WTC11 (cell line): ENCODE measurements around the gene GNAZ. TPM values are rescaled to one million over a fixed set of nuclear protein-coding genes. Genes with fewer than 3 reads are reported as not detected.

ENCODE experiments used
- ATAC-seq: fragments of 200-7000 bp; cut with Tn5 transposase; 2 replicates; pipeline ENCODE4 v1.10.0; 2021; ENCODE audit warnings: mild to moderate bottlenecking, moderate library complexity
- CTCF ChIA-PET: fragments of 300-600 bp; sonication (Branson Sonifier 250); formaldehyde crosslinking; loops from one replicate; lab custom pipeline; 2021; ENCODE audit warnings: antibody characterized with exemption; lab: Charles Lee
- POLR2A ChIA-PET: fragments of 350-600 bp; sonication (Branson Sonifier 250); formaldehyde crosslinking; loops from one replicate; lab custom pipeline; 2021; ENCODE audit warnings: antibody characterized with exemption; lab: Charles Lee
- DNase-seq: peaks from one replicate; pipeline ENCODE4 v3.0.0; 2021; ENCODE audit warnings: low spot score
- H3K27ac Mint-ChIP-seq: 2 replicates; pipeline ENCODE4 v1.8.0; 2021; ENCODE audit warnings: mixed read lengths
- H3K27me3 Mint-ChIP-seq: 2 replicates; pipeline ENCODE4 v1.8.0; 2021; ENCODE audit warnings: low read depth, mild to moderate bottlenecking, moderate library complexity, mixed read lengths
- H3K36me3 Mint-ChIP-seq: 2 replicates; pipeline ENCODE4 v1.8.0; 2021; ENCODE audit warnings: mixed read lengths
- H3K4me1 Mint-ChIP-seq: 2 replicates; pipeline ENCODE4 v1.8.0; 2022; ENCODE audit warnings: mixed read lengths
- H3K4me3 Mint-ChIP-seq: 2 replicates; pipeline ENCODE4 v1.8.0; 2021; ENCODE audit warnings: mild to moderate bottlenecking, moderate library complexity, mixed read lengths
- H3K9me3 Mint-ChIP-seq: 2 replicates; pipeline ENCODE4 v1.8.0; 2021; ENCODE audit warnings: mixed read lengths
- ELF4 ChIP-seq: sonication (generic); formaldehyde crosslinking; IDR thresholded peaks from 2 replicates; pipeline ENCODE4 v1.8.1; 2022; ENCODE audit warnings: low read depth, mild to moderate bottlenecking, moderate library complexity, missing genetic modification reagents
- GABPB1 ChIP-seq: sonication (generic); formaldehyde crosslinking; IDR thresholded peaks from 2 replicates; pipeline ENCODE4 v1.8.1; 2023; ENCODE audit warnings: mild to moderate bottlenecking, missing genetic modification reagents
- GTF2I ChIP-seq: fragments of 250-450 bp; sonication (Bioruptor Pico); conservative IDR thresholded peaks from 2 replicates; pipeline ENCODE4 v1.4.0; 2021; ENCODE audit warnings: mild to moderate bottlenecking
- JUN ChIP-seq: sonication (generic); formaldehyde crosslinking; IDR thresholded peaks from 2 replicates; pipeline ENCODE4 v1.8.0; 2023; ENCODE audit warnings: mild to moderate bottlenecking, missing genetic modification reagents
- RELA ChIP-seq: sonication (generic); formaldehyde crosslinking; IDR thresholded peaks from 2 replicates; pipeline ENCODE4 v1.8.1; 2022; ENCODE audit warnings: missing genetic modification reagents, mild to moderate bottlenecking, borderline replicate concordance
- SMAD3 ChIP-seq: sonication (generic); formaldehyde crosslinking; IDR thresholded peaks from 2 replicates; pipeline ENCODE4 v1.8.0; 2022; ENCODE audit warnings: missing genetic modification reagents, mild to moderate bottlenecking, borderline replicate concordance
- SMAD4 ChIP-seq: sonication (generic); formaldehyde crosslinking; IDR thresholded peaks from 2 replicates; pipeline ENCODE4 v1.8.0; 2022; ENCODE audit warnings: mild to moderate bottlenecking, missing genetic modification reagents
- SP1 ChIP-seq: sonication (generic); formaldehyde crosslinking; conservative IDR thresholded peaks from 2 replicates; pipeline ENCODE4 v1.8.1; 2022; ENCODE audit warnings: missing genetic modification reagents
- TEAD4 ChIP-seq: sonication (generic); formaldehyde crosslinking; IDR thresholded peaks from 2 replicates; pipeline ENCODE4 v1.8.0; 2022; ENCODE audit warnings: mild to moderate bottlenecking, missing genetic modification reagents
- ZNF138 ChIP-seq: sonication (generic); formaldehyde crosslinking; conservative IDR thresholded peaks from 2 replicates; pipeline ENCODE4 v1.8.1; 2022; ENCODE audit warnings: mild to moderate bottlenecking, moderate library complexity, missing genetic modification reagents
- ZNF396 ChIP-seq: fragments of 250-450 bp; sonication (Bioruptor Pico); IDR thresholded peaks from 2 replicates; pipeline ENCODE4 v1.8.0; 2021; ENCODE audit warnings: mild to moderate bottlenecking, moderate library complexity, borderline replicate concordance
- ZNF416 ChIP-seq: fragments of 250-450 bp; sonication (Bioruptor Pico); IDR thresholded peaks from 2 replicates; pipeline ENCODE4 v1.9.0; 2021; ENCODE audit warnings: mild to moderate bottlenecking, inconsistent platforms
- total RNA-seq: library from RNA; stranded (reverse); gene quantifications from 3 replicates; pipeline ENCODE4 v1.2.3, GENCODE V29; 2021
- TF ChIP-seq, protein P1 (sequence below): sonication (generic); formaldehyde crosslinking; IDR thresholded peaks from 2 replicates; pipeline ENCODE4 v1.8.1; 2022; ENCODE audit warnings: low read depth, mild to moderate bottlenecking, moderate library complexity, missing genetic modification reagents, borderline replicate concordance
- TF ChIP-seq, protein P2 (sequence below): fragments of 250-450 bp; sonication (Bioruptor Pico); IDR thresholded peaks from 2 replicates; pipeline ENCODE4 v2.1.2; 2022; ENCODE audit warnings: mild to moderate bottlenecking, moderate library complexity
- TF ChIP-seq, protein P3 (sequence below): sonication (generic); formaldehyde crosslinking; IDR thresholded peaks from 2 replicates; pipeline ENCODE4 v1.8.1; 2022; ENCODE audit warnings: mild to moderate bottlenecking, moderate library complexity, missing genetic modification reagents
- TF ChIP-seq, protein P4 (sequence below): fragments of 250-450 bp; sonication (Bioruptor Pico); IDR thresholded peaks from 2 replicates; pipeline ENCODE4 v1.8.0; 2021; ENCODE audit warnings: mild to moderate bottlenecking
- TF ChIP-seq, protein P5 (sequence below): sonication (generic); formaldehyde crosslinking; IDR thresholded peaks from 2 replicates; pipeline ENCODE4 v1.8.0; 2022; ENCODE audit warnings: mild to moderate bottlenecking, missing genetic modification reagents

Gene GNAZ
- total RNA-seq, 1 experiment from 2014 or later = 9.9 TPM

DNA sequence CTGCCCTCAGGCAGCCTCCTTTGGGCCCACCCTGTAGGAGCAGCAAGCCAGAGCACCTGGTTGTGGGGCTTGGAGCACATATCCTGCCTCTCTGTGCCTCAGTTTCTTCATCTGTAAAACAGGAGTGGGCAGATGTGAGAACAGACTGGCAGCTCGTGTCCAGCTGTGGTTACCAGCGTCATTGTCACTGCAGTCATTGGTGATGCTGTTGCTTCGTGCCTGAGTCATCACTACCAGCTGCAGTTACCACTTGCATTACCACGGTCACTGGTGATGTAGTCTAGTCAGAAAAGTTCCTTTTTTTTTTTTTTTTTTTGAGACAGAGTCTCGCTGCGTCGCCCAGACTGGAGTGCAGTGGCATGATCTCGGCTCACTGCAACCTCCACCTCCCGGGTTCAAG lies 51.1 kb downstream of the GNAZ start:
- Mint-ChIP-seq H3K36me3 (no peaks in the 10 kb centered on the region), H3K4me3 (no peak overlapping the region), H3K27me3 (peaks cover 16% of the 10 kb centered on the region), H3K4me1 (peaks cover 5% of the 10 kb centered on the region; the same call in 1 of the 2 replicates), H3K9me3 (no peaks in the 10 kb centered on the region), H3K27ac (no peak overlapping the region)
- DNase-seq = no peak
- CTCF ChIA-PET = interaction anchor here (0.6 to 7.4 kb wide), 3 partner anchors 162 to 185 kb away, joined by 3 to 92 read pairs (median 4); no protein-coding TSS in a partner anchor
- TF ChIP-seq, protein P1, sequence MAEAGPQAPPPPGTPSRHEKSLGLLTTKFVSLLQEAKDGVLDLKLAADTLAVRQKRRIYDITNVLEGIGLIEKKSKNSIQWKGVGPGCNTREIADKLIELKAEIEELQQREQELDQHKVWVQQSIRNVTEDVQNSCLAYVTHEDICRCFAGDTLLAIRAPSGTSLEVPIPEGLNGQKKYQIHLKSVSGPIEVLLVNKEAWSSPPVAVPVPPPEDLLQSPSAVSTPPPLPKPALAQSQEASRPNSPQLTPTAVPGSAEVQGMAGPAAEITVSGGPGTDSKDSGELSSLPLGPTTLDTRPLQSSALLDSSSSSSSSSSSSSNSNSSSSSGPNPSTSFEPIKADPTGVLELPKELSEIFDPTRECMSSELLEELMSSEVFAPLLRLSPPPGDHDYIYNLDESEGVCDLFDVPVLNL (CRISPR knock-in tag) = no peak
- no peak for TF ChIP-seq GABPB1 (CRISPR knock-in tag)
- no peak for TF ChIP-seq ZNF416
- no peak for TF ChIP-seq SP1 (CRISPR knock-in tag)
- TF ChIP-seq ZNF396 = no peak
- TF ChIP-seq, protein P2, sequence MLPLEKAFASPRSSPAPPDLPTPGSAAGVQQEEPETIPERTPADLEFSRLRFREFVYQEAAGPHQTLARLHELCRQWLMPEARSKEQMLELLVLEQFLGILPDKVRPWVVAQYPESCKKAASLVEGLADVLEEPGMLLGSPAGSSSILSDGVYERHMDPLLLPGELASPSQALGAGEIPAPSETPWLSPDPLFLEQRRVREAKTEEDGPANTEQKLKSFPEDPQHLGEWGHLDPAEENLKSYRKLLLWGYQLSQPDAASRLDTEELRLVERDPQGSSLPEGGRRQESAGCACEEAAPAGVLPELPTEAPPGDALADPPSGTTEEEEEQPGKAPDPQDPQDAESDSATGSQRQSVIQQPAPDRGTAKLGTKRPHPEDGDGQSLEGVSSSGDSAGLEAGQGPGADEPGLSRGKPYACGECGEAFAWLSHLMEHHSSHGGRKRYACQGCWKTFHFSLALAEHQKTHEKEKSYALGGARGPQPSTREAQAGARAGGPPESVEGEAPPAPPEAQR (CRISPR knock-in tag) = no peak
- no peak for TF ChIP-seq SMAD4 (CRISPR knock-in tag)
- TF ChIP-seq GTF2I = no peak
- TF ChIP-seq, all 79 proteins: peak for 0
- POLR2A ChIA-PET = interaction anchor here (0.7 kb wide), 1 partner anchor 67 kb away, joined by 4 read pairs; no protein-coding TSS in a partner anchor
- ATAC-seq = no peak

DNA sequence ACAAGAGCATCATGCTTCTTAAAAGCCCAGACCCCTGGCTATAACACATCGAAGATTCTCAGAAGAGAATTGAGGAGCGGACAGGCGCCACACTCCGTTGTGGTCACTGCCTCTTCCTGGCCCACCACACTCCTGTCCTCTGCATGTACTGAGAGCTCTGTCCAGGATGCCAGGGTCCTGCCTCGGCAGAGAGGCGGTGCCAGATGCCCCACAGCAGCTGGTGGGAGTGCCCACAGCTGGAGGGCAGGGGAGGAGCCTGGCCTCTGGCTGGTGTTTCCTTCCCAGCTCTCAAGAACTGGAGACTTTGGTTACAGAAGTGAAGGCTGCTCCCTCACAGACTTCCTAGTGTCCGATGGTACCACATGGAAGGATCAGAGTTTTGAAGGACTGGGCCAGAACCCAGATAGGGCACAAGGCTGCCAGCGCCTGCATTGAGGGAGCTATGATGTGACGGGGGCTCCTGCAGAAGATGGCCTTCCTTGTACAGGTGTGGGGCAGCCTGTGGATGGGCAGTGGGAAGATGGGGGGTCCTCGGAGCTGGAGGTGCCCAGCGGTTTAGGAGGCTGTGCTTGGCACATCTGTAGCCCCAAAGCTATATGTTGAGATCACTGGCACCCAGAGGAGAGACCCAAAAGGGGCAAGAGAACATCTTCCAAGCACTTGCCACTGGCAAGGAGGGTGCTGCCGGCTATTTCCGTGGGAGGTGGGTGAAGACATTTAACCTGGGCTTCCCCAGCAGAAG lies 52.1 kb downstream of the GNAZ start:
- ChIA-PET CTCF (interaction anchor here (1.0 to 1.3 kb wide), 3 partner anchors 163 to 263 kb away, joined by 3 to 11 read pairs (median 3); no protein-coding TSS in a partner anchor), POLR2A (interaction anchor here (0.7 kb wide), 1 partner anchor 68 kb away, joined by 4 read pairs; no protein-coding TSS in a partner anchor)

More for the DNA sequence above, 52.1 kb downstream of the GNAZ start:
- peaks cover 16% of the 10 kb centered on the region for H3K27me3 Mint-ChIP-seq
- H3K27ac Mint-ChIP-seq = no peak overlapping the region
- no peaks in the 10 kb centered on the region for H3K9me3 Mint-ChIP-seq
- ATAC-seq (no peak), DNase-seq (no peak)
- peaks cover 5% of the 10 kb centered on the region; the same call in 1 of the 2 replicates for H3K4me1 Mint-ChIP-seq
- H3K4me3 Mint-ChIP-seq = no peak overlapping the region
- TF ChIP-seq TEAD4 (no peak), ELF4 (CRISPR knock-in tag) (no peak), SMAD3 (CRISPR knock-in tag) (no peak), RELA (CRISPR knock-in tag) (no peak), ZNF138 (CRISPR knock-in tag) (no peak), JUN (CRISPR knock-in tag) (no peak)
- TF ChIP-seq, protein P3, sequence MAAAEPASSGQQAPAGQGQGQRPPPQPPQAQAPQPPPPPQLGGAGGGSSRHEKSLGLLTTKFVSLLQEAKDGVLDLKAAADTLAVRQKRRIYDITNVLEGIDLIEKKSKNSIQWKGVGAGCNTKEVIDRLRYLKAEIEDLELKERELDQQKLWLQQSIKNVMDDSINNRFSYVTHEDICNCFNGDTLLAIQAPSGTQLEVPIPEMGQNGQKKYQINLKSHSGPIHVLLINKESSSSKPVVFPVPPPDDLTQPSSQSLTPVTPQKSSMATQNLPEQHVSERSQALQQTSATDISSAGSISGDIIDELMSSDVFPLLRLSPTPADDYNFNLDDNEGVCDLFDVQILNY (CRISPR knock-in tag) = no peak
- TF ChIP-seq, protein P4, sequence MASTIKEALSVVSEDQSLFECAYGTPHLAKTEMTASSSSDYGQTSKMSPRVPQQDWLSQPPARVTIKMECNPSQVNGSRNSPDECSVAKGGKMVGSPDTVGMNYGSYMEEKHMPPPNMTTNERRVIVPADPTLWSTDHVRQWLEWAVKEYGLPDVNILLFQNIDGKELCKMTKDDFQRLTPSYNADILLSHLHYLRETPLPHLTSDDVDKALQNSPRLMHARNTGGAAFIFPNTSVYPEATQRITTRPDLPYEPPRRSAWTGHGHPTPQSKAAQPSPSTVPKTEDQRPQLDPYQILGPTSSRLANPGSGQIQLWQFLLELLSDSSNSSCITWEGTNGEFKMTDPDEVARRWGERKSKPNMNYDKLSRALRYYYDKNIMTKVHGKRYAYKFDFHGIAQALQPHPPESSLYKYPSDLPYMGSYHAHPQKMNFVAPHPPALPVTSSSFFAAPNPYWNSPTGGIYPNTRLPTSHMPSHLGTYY (CRISPR knock-in tag) = no peak
- TF ChIP-seq, protein P5, sequence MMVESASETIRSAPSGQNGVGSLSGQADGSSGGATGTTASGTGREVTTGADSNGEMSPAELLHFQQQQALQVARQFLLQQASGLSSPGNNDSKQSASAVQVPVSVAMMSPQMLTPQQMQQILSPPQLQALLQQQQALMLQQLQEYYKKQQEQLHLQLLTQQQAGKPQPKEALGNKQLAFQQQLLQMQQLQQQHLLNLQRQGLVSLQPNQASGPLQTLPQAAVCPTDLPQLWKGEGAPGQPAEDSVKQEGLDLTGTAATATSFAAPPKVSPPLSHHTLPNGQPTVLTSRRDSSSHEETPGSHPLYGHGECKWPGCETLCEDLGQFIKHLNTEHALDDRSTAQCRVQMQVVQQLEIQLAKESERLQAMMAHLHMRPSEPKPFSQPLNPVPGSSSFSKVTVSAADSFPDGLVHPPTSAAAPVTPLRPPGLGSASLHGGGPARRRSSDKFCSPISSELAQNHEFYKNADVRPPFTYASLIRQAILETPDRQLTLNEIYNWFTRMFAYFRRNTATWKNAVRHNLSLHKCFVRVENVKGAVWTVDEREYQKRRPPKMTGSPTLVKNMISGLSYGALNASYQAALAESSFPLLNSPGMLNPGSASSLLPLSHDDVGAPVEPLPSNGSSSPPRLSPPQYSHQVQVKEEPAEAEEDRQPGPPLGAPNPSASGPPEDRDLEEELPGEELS (CRISPR knock-in tag) = no peak
- no peaks in the 10 kb centered on the region for H3K36me3 Mint-ChIP-seq
